H9 (cell line): Measurements from ENCODE around the gene MAP3K8. TPM values are rescaled to one million over a fixed set of nuclear protein-coding genes. Genes with fewer than 3 reads are reported as not detected.

ENCODE experiments used
- DNase-seq: peaks from one replicate; pipeline ENCODE4 v3.0.0-alpha.2; 2017
- H2AFZ ChIP-seq: one replicate; pipeline ENCODE4 v1.6.1; 2013; ENCODE audit warnings: mild to moderate bottlenecking, low read length, control low read depth, moderate library complexity
- H2AK5ac ChIP-seq: 2 replicates; pipeline ENCODE4 v1.6.1; 2013; ENCODE audit warnings: low read length, control low read depth, mixed read lengths; ENCODE audit not compliant: insufficient read length
- H2BK120ac ChIP-seq: one replicate; pipeline ENCODE4 v1.6.1; 2013; ENCODE audit warnings: low read depth, mild to moderate bottlenecking, low read length, control low read depth, inconsistent platforms; ENCODE audit not compliant: poor library complexity, severe bottlenecking
- H2BK12ac ChIP-seq: 2 replicates; pipeline ENCODE4 v1.6.1; 2013; ENCODE audit warnings: low read length, control low read depth, mixed read lengths, low read depth; ENCODE audit not compliant: insufficient read length
- H2BK15ac ChIP-seq: 2 replicates; pipeline ENCODE4 v1.6.1; 2013; ENCODE audit warnings: low read depth, low read length, control low read depth
- H2BK20ac ChIP-seq: one replicate; pipeline ENCODE4 v1.6.1; 2013; ENCODE audit warnings: low read depth, mild to moderate bottlenecking, low read length, control low read depth, inconsistent platforms; ENCODE audit not compliant: poor library complexity, severe bottlenecking
- H2BK5ac ChIP-seq: 2 replicates; pipeline ENCODE4 v1.6.1; 2013; ENCODE audit warnings: low read length, control low read depth, mixed read lengths; ENCODE audit not compliant: insufficient read length
- H3K14ac ChIP-seq: 2 replicates; pipeline ENCODE4 v1.6.1; 2013; ENCODE audit warnings: low read length, control low read depth; ENCODE audit not compliant: insufficient read depth
- H3K18ac ChIP-seq: 2 replicates; pipeline ENCODE4 v1.6.1; 2013; ENCODE audit warnings: low read depth, mild to moderate bottlenecking, mixed read lengths, low read length, control low read depth; ENCODE audit not compliant: insufficient read length
- H3K23ac ChIP-seq: 2 replicates; pipeline ENCODE4 v1.6.1; 2013; ENCODE audit warnings: low read length, control low read depth, mixed read lengths, low read depth; ENCODE audit not compliant: insufficient read length
- H3K23me2 ChIP-seq: 2 replicates; pipeline ENCODE4 v1.6.1; 2013; ENCODE audit warnings: low read depth, mild to moderate bottlenecking, mixed read lengths, low read length, control low read depth; ENCODE audit not compliant: insufficient read length, poor library complexity, severe bottlenecking
- H3K27ac ChIP-seq: 2 replicates; pipeline ENCODE4 v1.5.1; 2013; ENCODE audit warnings: low read length, control low read depth, mixed read lengths, low read depth; ENCODE audit not compliant: insufficient read length
- H3K27me3 ChIP-seq: 2 replicates; pipeline ENCODE4 v1.6.1; 2013; ENCODE audit warnings: low read length, control low read depth, inconsistent platforms; ENCODE audit not compliant: insufficient read depth
- H3K4ac ChIP-seq: 2 replicates; pipeline ENCODE4 v1.6.1; 2013; ENCODE audit warnings: low read depth, mild to moderate bottlenecking, control low read depth, inconsistent platforms, low read length, moderate library complexity
- H3K4me1 ChIP-seq: 2 replicates; pipeline ENCODE4 v1.6.1; 2013; ENCODE audit warnings: low read length, control low read depth, inconsistent platforms; ENCODE audit not compliant: insufficient read depth
- H3K4me2 ChIP-seq: 2 replicates; pipeline ENCODE4 v1.6.1; 2013; ENCODE audit warnings: low read length, control low read depth, mixed read lengths; ENCODE audit not compliant: insufficient read length, insufficient read depth
- H3K56ac ChIP-seq: 2 replicates; pipeline ENCODE4 v1.6.1; 2013; ENCODE audit warnings: low read depth, mild to moderate bottlenecking, mixed read lengths, low read length, control low read depth; ENCODE audit not compliant: insufficient read length
- H3K79me1 ChIP-seq: 2 replicates; pipeline ENCODE4 v1.6.1; 2013; ENCODE audit warnings: low read depth, mild to moderate bottlenecking, moderate library complexity, low read length, control low read depth, inconsistent platforms; ENCODE audit not compliant: insufficient read depth, poor library complexity, severe bottlenecking
- H3K79me2 ChIP-seq: 2 replicates; pipeline ENCODE4 v1.6.1; 2013; ENCODE audit warnings: low read length, control low read depth, inconsistent platforms; ENCODE audit not compliant: insufficient read depth
- H3K9ac ChIP-seq: 2 replicates; pipeline ENCODE4 v1.6.1; 2013; ENCODE audit warnings: low read length, control low read depth, mixed read lengths; ENCODE audit not compliant: insufficient read length; ENCODE audit errors: extremely low read depth
- H3K9me3 ChIP-seq: one replicate; pipeline ENCODE4 v1.6.1; 2013; ENCODE audit warnings: low read depth, low read length, inconsistent platforms; ENCODE audit not compliant: control insufficient read depth
- H3T11ph ChIP-seq: one replicate; pipeline ENCODE4 v1.6.1; 2013; ENCODE audit warnings: mild to moderate bottlenecking, low read length, control low read depth, inconsistent platforms
- H4K20me1 ChIP-seq: one replicate; pipeline ENCODE4 v1.6.1; 2013; ENCODE audit not compliant: control insufficient read depth, insufficient read length, insufficient read depth
- H4K5ac ChIP-seq: 2 replicates; pipeline ENCODE4 v1.6.1; 2013; ENCODE audit warnings: low read depth, mild to moderate bottlenecking, mixed read lengths, low read length, control low read depth; ENCODE audit not compliant: insufficient read length
- H4K8ac ChIP-seq: replicated peaks from 2 replicates; pipeline ENCODE4 v1.6.1; 2013; ENCODE audit warnings: low read length, control low read depth, mixed read lengths, low read depth; ENCODE audit not compliant: insufficient read length
- H4K91ac ChIP-seq: 2 replicates; pipeline ENCODE4 v1.6.1; 2013; ENCODE audit warnings: low read depth, mild to moderate bottlenecking, moderate library complexity, mixed read lengths, low read length, control low read depth; ENCODE audit not compliant: insufficient read length
- H3K27ac Mint-ChIP-seq, 3 experiments: 2 replicates in 2 of 3; 3 replicates in 1 of 3; pipeline ENCODE4 v1.8.0; 2020 to 2021; ENCODE audit warnings: mixed read lengths in 3 of 3, mild to moderate bottlenecking in 1 of 3, moderate library complexity in 1 of 3
- H3K27me3 Mint-ChIP-seq: 2 replicates; pipeline ENCODE4 v1.8.0; 2021; ENCODE audit warnings: low read depth, mild to moderate bottlenecking, moderate library complexity, mixed read lengths
- H3K36me3 Mint-ChIP-seq, 3 experiments: 2 replicates in 2 of 3; 3 replicates in 1 of 3; pipeline ENCODE4 v1.8.0; 2020 to 2021; ENCODE audit warnings: low read depth in 3 of 3, mixed read lengths in 3 of 3; ENCODE audit not compliant: insufficient read depth in 1 of 3
- H3K4me1 Mint-ChIP-seq, 2 experiments: 2 replicates each; pipeline ENCODE4 v1.8.0; 2020; ENCODE audit warnings: mixed read lengths in 2 of 2
- H3K4me3 Mint-ChIP-seq, 2 experiments: 2 replicates in 1 of 2; 3 replicates in 1 of 2; pipeline ENCODE4 v1.8.0; 2020 to 2021; ENCODE audit warnings: mild to moderate bottlenecking in 2 of 2, mixed read lengths in 2 of 2, moderate library complexity in 1 of 2
- H3K9me3 Mint-ChIP-seq, 2 experiments: 2 replicates in 1 of 2; 3 replicates in 1 of 2; pipeline ENCODE4 v1.8.0; 2020; ENCODE audit warnings: mild to moderate bottlenecking in 2 of 2, mixed read lengths in 2 of 2, moderate library complexity in 1 of 2
- WGBS: extraction: QIAGEN DNeasy Blood & Tissue Kit; methylation state at CpG from one replicate; pipeline ENCODE4 v1.1.7; 2013; ENCODE audit warnings: missing lambda C conversion rate, low lambda C conversion rate, mixed read lengths; ENCODE audit not compliant: insufficient read length; ENCODE audit errors: extremely low coverage; 5-methylcytosine and 5-hydroxymethylcytosine counted together
- total RNA-seq: library from RNA; stranded (reverse); gene quantifications from 2 replicates; pipeline ENCODE4 v1.2.1, GENCODE V29; 2021
- TF ChIP-seq, protein P1 (sequence below): fragments of 200-600 bp; sonication (generic); conservative IDR thresholded peaks from 3 replicates; pipeline ENCODE4 v1.8.0; 2021; ENCODE audit warnings: antibody characterized with exemption, mild to moderate bottlenecking

Gene MAP3K8
- total RNA-seq, 1 experiment from 2014 or later, result 3.5 TPM

DNA sequence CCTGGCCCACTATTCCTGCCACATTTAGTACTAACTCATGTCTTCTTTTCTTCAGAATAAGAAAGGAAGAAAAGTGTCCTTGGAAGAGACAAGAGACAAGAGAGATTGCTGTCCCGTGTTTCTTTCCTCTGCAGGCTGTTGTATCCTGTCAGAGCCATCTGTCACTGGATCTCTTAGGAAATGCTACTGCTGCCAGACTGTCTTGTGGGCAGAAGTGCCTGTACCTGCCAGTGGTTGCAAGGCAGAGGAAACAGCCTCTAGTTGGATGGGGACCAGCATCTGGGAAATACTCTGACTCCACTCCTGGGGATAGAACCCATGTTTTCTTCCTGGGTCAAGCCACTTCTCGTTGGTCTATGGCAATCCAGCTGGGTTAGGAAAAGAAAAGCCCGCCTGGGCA, 16.7 kb upstream of the MAP3K8 start:
- H3K27ac ChIP-seq, result no peak overlapping the region
- no peak overlapping the region for H2BK20ac ChIP-seq

More for the DNA sequence above, 16.7 kb upstream of the MAP3K8 start:
- no peaks in the 10 kb centered on the region for H3K27me3 ChIP-seq
- H4K91ac ChIP-seq, result no peak overlapping the region
- H4K8ac ChIP-seq, result no peak overlapping the region
- H2AFZ ChIP-seq, result no peak overlapping the region
- H4K20me1 ChIP-seq, result no peaks in the 10 kb centered on the region
- H2BK12ac ChIP-seq, result no peak overlapping the region
- no peak overlapping the region for H3K14ac ChIP-seq
- H3K79me1 ChIP-seq, result no peaks in the 10 kb centered on the region
- no peak overlapping the region for H2BK5ac ChIP-seq
- H3K23me2 ChIP-seq, result no peaks in the 10 kb centered on the region
- TF ChIP-seq, protein P1, sequence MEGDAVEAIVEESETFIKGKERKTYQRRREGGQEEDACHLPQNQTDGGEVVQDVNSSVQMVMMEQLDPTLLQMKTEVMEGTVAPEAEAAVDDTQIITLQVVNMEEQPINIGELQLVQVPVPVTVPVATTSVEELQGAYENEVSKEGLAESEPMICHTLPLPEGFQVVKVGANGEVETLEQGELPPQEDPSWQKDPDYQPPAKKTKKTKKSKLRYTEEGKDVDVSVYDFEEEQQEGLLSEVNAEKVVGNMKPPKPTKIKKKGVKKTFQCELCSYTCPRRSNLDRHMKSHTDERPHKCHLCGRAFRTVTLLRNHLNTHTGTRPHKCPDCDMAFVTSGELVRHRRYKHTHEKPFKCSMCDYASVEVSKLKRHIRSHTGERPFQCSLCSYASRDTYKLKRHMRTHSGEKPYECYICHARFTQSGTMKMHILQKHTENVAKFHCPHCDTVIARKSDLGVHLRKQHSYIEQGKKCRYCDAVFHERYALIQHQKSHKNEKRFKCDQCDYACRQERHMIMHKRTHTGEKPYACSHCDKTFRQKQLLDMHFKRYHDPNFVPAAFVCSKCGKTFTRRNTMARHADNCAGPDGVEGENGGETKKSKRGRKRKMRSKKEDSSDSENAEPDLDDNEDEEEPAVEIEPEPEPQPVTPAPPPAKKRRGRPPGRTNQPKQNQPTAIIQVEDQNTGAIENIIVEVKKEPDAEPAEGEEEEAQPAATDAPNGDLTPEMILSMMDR, result no peak
- H3T11ph ChIP-seq, result no peak overlapping the region
- Mint-ChIP-seq H3K9me3 (no peaks in the 10 kb centered on the region), H3K4me3 (no peak overlapping the region), H3K27ac (no peak overlapping the region), H3K27me3 (no peaks in the 10 kb centered on the region), H3K4me1 (peaks cover 6 to 7% of the 10 kb centered on the region in 2 experiments), H3K36me3 (no peaks in the 10 kb centered on the region)
- DNase-seq, result no peak
- H3K9me3 ChIP-seq, result no peaks in the 10 kb centered on the region
- no peak overlapping the region for H3K9ac ChIP-seq
- no peak overlapping the region for H3K56ac ChIP-seq
- no peaks in the 10 kb centered on the region for H3K4me1 ChIP-seq
- no peaks in the 10 kb centered on the region for H3K79me2 ChIP-seq
- no peak overlapping the region for H2BK15ac ChIP-seq
- no peak overlapping the region for H2BK120ac ChIP-seq
- H2AK5ac ChIP-seq, result no peak overlapping the region
- H3K23ac ChIP-seq, result no peak overlapping the region
- no peak overlapping the region for H3K18ac ChIP-seq
- no peak overlapping the region for H3K4ac ChIP-seq
- no CpG with 5 or more reads among the region's 3 CpGs for WGBS
- H4K5ac ChIP-seq, result no peak overlapping the region
- no peak overlapping the region for H3K4me2 ChIP-seq
